ENCODE data around the gene UTP25. TPM values are rescaled to one million over a fixed set of nuclear protein-coding genes. Genes with fewer than 3 reads are reported as not detected.

Gene UTP25
- total RNA-seq, 1 donor from 2014 or later, result 17.6 TPM

GRCh38 chr1:209862391-209863356 lies 34.9 kb downstream of the UTP25 start:
- Mint-ChIP-seq H3K36me3 (ENCODE audit: low read depth) (no peaks in the 10 kb centered on the region), H3K27me3 (peaks cover 29% of the 10 kb centered on the region), H3K9me3 (no peaks in the 10 kb centered on the region), H3K4me1 (peaks cover 2% of the 10 kb centered on the region), H3K4me3 (no peak overlapping the region), H3K27ac (no peak overlapping the region)
- intact Hi-C loops (cut with micrococcal nuclease), result loop anchor here (10.0 kb wide), 1 partner anchor 542 kb away; no protein-coding TSS in a partner anchor
- DNase-seq, result no peak

GRCh38 chr1:209863766-209864485 lies 36.2 kb downstream of the UTP25 start:
- Mint-ChIP-seq H3K36me3 (ENCODE audit: low read depth) (no peaks in the 10 kb centered on the region), H3K9me3 (no peaks in the 10 kb centered on the region), H3K27ac (no peak overlapping the region), H3K27me3 (peaks cover 35% of the 10 kb centered on the region), H3K4me3 (no peak overlapping the region), H3K4me1 (peaks cover 2% of the 10 kb centered on the region)
- intact Hi-C loops (cut with micrococcal nuclease), result loop anchor here (10.0 kb wide), 1 partner anchor 541 kb away; no protein-coding TSS in a partner anchor
- no peak for DNase-seq

- no peak overlapping the region for H3K27ac Mint-ChIP-seq
- H3K4me3 Mint-ChIP-seq, result no peak overlapping the region
- intact Hi-C loops (cut with micrococcal nuclease), result loop anchor here (10.0 kb wide), 1 partner anchor 539 kb away; no protein-coding TSS in a partner anchor
- peaks cover 2% of the 10 kb centered on the region for H3K4me1 Mint-ChIP-seq
- H3K27me3 Mint-ChIP-seq, result peaks cover 48% of the 10 kb centered on the region
- DNase-seq, result no peak
- no peaks in the 10 kb centered on the region for H3K36me3 Mint-ChIP-seq (ENCODE audit: low read depth)
- no peaks in the 10 kb centered on the region for H3K9me3 Mint-ChIP-seq
Measured at GRCh38 chr1:209866201-209866600, 38.4 kb downstream of the UTP25 start.

GRCh38 chr1:209869291-209870149 lies 41.7 kb downstream of the UTP25 start:
- H3K4me3 Mint-ChIP-seq, result no peak overlapping the region
- peaks cover 46% of the 10 kb centered on the region for H3K27me3 Mint-ChIP-seq
- no peak overlapping the region for H3K27ac Mint-ChIP-seq
- intact Hi-C loops (cut with micrococcal nuclease), result loop anchor here (10.0 kb wide), 1 partner anchor 535 kb away; no protein-coding TSS in a partner anchor
- H3K36me3 Mint-ChIP-seq (ENCODE audit: low read depth), result no peaks in the 10 kb centered on the region
- peaks cover 2% of the 10 kb centered on the region for H3K4me1 Mint-ChIP-seq
- no peaks in the 10 kb centered on the region for H3K9me3 Mint-ChIP-seq
- no peak for DNase-seq

- Mint-ChIP-seq H3K36me3 (ENCODE audit: low read depth) (no peaks in the 10 kb centered on the region), H3K27me3 (peaks cover 46% of the 10 kb centered on the region), H3K9me3 (no peaks in the 10 kb centered on the region), H3K4me3 (no peak overlapping the region), H3K27ac (no peak overlapping the region), H3K4me1 (peaks cover 2% of the 10 kb centered on the region)
- no peak for DNase-seq
- intact Hi-C loops (cut with micrococcal nuclease), result no loop called here
Measured at GRCh38 chr1:209870151-209870831, 42.5 kb downstream of the UTP25 start.

GRCh38 chr1:209871006-209871405 lies 43.2 kb downstream of the UTP25 start:
- H3K9me3 Mint-ChIP-seq, result no peaks in the 10 kb centered on the region
- no peak overlapping the region for H3K27ac Mint-ChIP-seq
- no peak for DNase-seq
- H3K27me3 Mint-ChIP-seq, result peaks cover 46% of the 10 kb centered on the region
- no peaks in the 10 kb centered on the region for H3K36me3 Mint-ChIP-seq (ENCODE audit: low read depth)
- peaks cover 2% of the 10 kb centered on the region for H3K4me1 Mint-ChIP-seq
- intact Hi-C loops (cut with micrococcal nuclease), result no loop called here
- no peak overlapping the region for H3K4me3 Mint-ChIP-seq

- Mint-ChIP-seq H3K27ac (no peak overlapping the region), H3K27me3 (peaks cover 43% of the 10 kb centered on the region), H3K4me1 (no peaks in the 10 kb centered on the region), H3K36me3 (ENCODE audit: low read depth) (no peaks in the 10 kb centered on the region), H3K9me3 (no peaks in the 10 kb centered on the region), H3K4me3 (no peak overlapping the region)
- intact Hi-C loops (cut with micrococcal nuclease), result no loop called here
- no peak for DNase-seq
Measured at GRCh38 chr1:209871430-209871829, 43.7 kb downstream of the UTP25 start.

- Mint-ChIP-seq H3K27ac (no peak overlapping the region), H3K36me3 (ENCODE audit: low read depth) (no peaks in the 10 kb centered on the region), H3K9me3 (no peaks in the 10 kb centered on the region), H3K4me1 (no peaks in the 10 kb centered on the region), H3K4me3 (no peak overlapping the region), H3K27me3 (peaks cover 42% of the 10 kb centered on the region)
- intact Hi-C loops (cut with micrococcal nuclease), result no loop called here
- DNase-seq, result no peak
Measured at GRCh38 chr1:209873067-209873799, 45.5 kb downstream of the UTP25 start.

GRCh38 chr1:209875515-209875914 lies 47.7 kb downstream of the UTP25 start:
- no peak for DNase-seq
- Mint-ChIP-seq H3K9me3 (no peaks in the 10 kb centered on the region), H3K27me3 (peaks cover 35% of the 10 kb centered on the region), H3K27ac (no peak overlapping the region), H3K4me3 (no peak overlapping the region), H3K4me1 (no peaks in the 10 kb centered on the region), H3K36me3 (ENCODE audit: low read depth) (no peaks in the 10 kb centered on the region)
- intact Hi-C loops (cut with micrococcal nuclease), result no loop called here

GRCh38 chr1:209876078-209876800 lies 48.5 kb downstream of the UTP25 start:
- Mint-ChIP-seq H3K27me3 (peaks cover 33% of the 10 kb centered on the region), H3K4me1 (no peaks in the 10 kb centered on the region), H3K9me3 (no peaks in the 10 kb centered on the region), H3K36me3 (ENCODE audit: low read depth) (no peaks in the 10 kb centered on the region), H3K4me3 (no peak overlapping the region), H3K27ac (no peak overlapping the region)
- no peak for DNase-seq
- intact Hi-C loops (cut with micrococcal nuclease), result no loop called here

GRCh38 chr1:209877087-209877764 lies 49.5 kb downstream of the UTP25 start:
- Mint-ChIP-seq H3K9me3 (no peaks in the 10 kb centered on the region), H3K4me3 (no peak overlapping the region), H3K27ac (no peak overlapping the region), H3K36me3 (ENCODE audit: low read depth) (no peaks in the 10 kb centered on the region), H3K27me3 (peaks cover 31% of the 10 kb centered on the region), H3K4me1 (no peaks in the 10 kb centered on the region)
- DNase-seq, result no peak
- intact Hi-C loops (cut with micrococcal nuclease), result no loop called here

- no peaks in the 10 kb centered on the region for H3K9me3 Mint-ChIP-seq
- no peak for DNase-seq
- no peak overlapping the region for H3K4me3 Mint-ChIP-seq
- intact Hi-C loops (cut with micrococcal nuclease), result no loop called here
- H3K4me1 Mint-ChIP-seq, result peaks cover under 1% of the 10 kb centered on the region
- no peaks in the 10 kb centered on the region for H3K36me3 Mint-ChIP-seq (ENCODE audit: low read depth)
- no peak overlapping the region for H3K27ac Mint-ChIP-seq
- peaks cover 26% of the 10 kb centered on the region for H3K27me3 Mint-ChIP-seq
Measured at GRCh38 chr1:209878964-209879363, 51.2 kb downstream of the UTP25 start.

All from activated CD4-positive, alpha-beta T cell treated with anti-CD3 and anti-CD28 coated beads, Interleukin-2, amount 10 ng/mL, durations not matched to agents 24 days and 14 days (primary cell).